Left lung (tissue), 10 donors: ENCODE measurements around the gene CHD9. TPM values are rescaled to one million over a fixed set of nuclear protein-coding genes. Genes with fewer than 3 reads are reported as not detected.

Source experiments
- ATAC-seq: fragments of 200-7000 bp; cut with Tn5 transposase; one replicate; pipeline ENCODE4 v1.9.1; 2020; ENCODE audit warnings: moderate library complexity
- DNase-seq, 4 donors: peaks; one replicate each; pipeline ENCODE4 v3.0.0-alpha.2; 2013 to 2020
- H3K27ac ChIP-seq, 2 donors: fragments of 200-600 bp; sonication (generic) in 1 of 2; one replicate each; pipeline versions ENCODE4 v1.5.0 to v1.8.0; 2020 to 2021
- H3K27me3 ChIP-seq, 2 donors: fragments of 200-600 bp; sonication (generic) in 1 of 2; one replicate each; pipeline versions ENCODE4 v1.5.0 to v1.8.0; 2020 to 2021
- H3K36me3 ChIP-seq, 2 donors: fragments of 200-600 bp; sonication (generic) in 1 of 2; one replicate each; pipeline versions ENCODE4 v1.5.0 to v1.8.0; 2020 to 2021
- H3K4me1 ChIP-seq, 2 donors: fragments of 200-600 bp; one replicate each; pipeline ENCODE4 v1.8.0; 2021
- H3K4me3 ChIP-seq, 2 donors: fragments of 200-600 bp; sonication (generic) in 1 of 2; one replicate each; pipeline versions ENCODE4 v1.5.0 to v1.8.0; 2020 to 2021; ENCODE audit warnings: mild to moderate bottlenecking in 1 of 2
- H3K9me3 ChIP-seq, 2 donors: fragments of 200-600 bp; sonication (generic) in 1 of 2; one replicate each; pipeline versions ENCODE4 v1.5.0 to v1.8.0; 2020 to 2021
- CTCF ChIP-seq, 2 donors: fragments of 200-600 bp; sonication (generic) in 1 of 2; IDR thresholded peaks; one replicate each; pipeline versions ENCODE4 v1.5.0 to v1.8.0; 2021; ENCODE audit warnings: antibody characterized with exemption in 2 of 2
- intact Hi-C, 2 donors: fragments of 100-400 bp; cut with DNase I; formaldehyde crosslinking; loops; one replicate each; pipeline versions ENCODE4 v1.11.2 to v1.14.2; 2022
- polyA plus RNA-seq, 6 donors: library from polyadenylated mRNA; unstranded; fragments of 120-200 nt; gene quantifications; one replicate each; pipeline ENCODE4 v1.2.1, GENCODE V29; 2013; ENCODE audit not compliant: insufficient read length in 6 of 6
- total RNA-seq, 2 donors: library from RNA; stranded (reverse); fragmentation: NEBNext Ultra II Directional; extraction: Animal tissue kit (Norgen Biotek cat#: 25700); gene quantifications; one replicate each; pipeline ENCODE4 v1.2.1, GENCODE V29; 2021
- donor health status: DM: no; HTN: yes; CAD: no.
- donor health status: DM: no; HTN: no; CAD: no.

CHD9 gene
- total and polyA plus RNA-seq, 8 donors, result 65.6 to 88.0 (median 74.0) TPM

GRCh38 chr16:53234836-53235235, 180.0 kb downstream of the CHD9 start:
- no peak for TF ChIP-seq CTCF (IDR thresholded peaks at IDR 0.05)
- Histone ChIP-seq H3K36me3 (peaks cover 0 to 86% of the 10 kb centered on the region in 2 donors), H3K27ac (no peak overlapping the region), H3K27me3 (no peaks in the 10 kb centered on the region), H3K4me1 (peaks cover 0 to 5% of the 10 kb centered on the region in 2 donors), H3K9me3 (no peaks in the 10 kb centered on the region), H3K4me3 (no peak overlapping the region)
- intact Hi-C loops, result no loop called here
- DNase-seq (no peak), ATAC-seq (no peak)

GRCh38 chr16:53235851-53236250, 181.1 kb downstream of the CHD9 start:
- H3K27ac ChIP-seq, result no peak overlapping the region
- H3K9me3 ChIP-seq, result no peaks in the 10 kb centered on the region
- H3K36me3 ChIP-seq, result peaks cover 0 to 82% of the 10 kb centered on the region in 2 donors
- ATAC-seq, result no peak
- intact Hi-C loops, result no loop called here
- DNase-seq, result no peak
- no peaks in the 10 kb centered on the region for H3K27me3 ChIP-seq
- no peak for TF ChIP-seq CTCF (IDR thresholded peaks at IDR 0.05)
- no peak overlapping the region for H3K4me3 ChIP-seq
- H3K4me1 ChIP-seq, result peaks cover 0 to 5% of the 10 kb centered on the region in 2 donors

GRCh38 chr16:53249331-53249730, 194.5 kb downstream of the CHD9 start:
- H3K27me3 ChIP-seq, result no peaks in the 10 kb centered on the region
- no peak for ATAC-seq
- peaks cover 0 to 1% of the 10 kb centered on the region in 2 donors for H3K9me3 ChIP-seq
- H3K4me3 ChIP-seq, result no peak overlapping the region
- intact Hi-C loops, result no loop called here
- no peak overlapping the region for H3K27ac ChIP-seq
- no peak for DNase-seq
- no peak for TF ChIP-seq CTCF (IDR thresholded peaks at IDR 0.05)
- no peaks in the 10 kb centered on the region for H3K4me1 ChIP-seq
- H3K36me3 ChIP-seq, result peaks cover 0 to 97% of the 10 kb centered on the region in 2 donors

GRCh38 chr16:53257001-53257400, 202.2 kb downstream of the CHD9 start:
- intact Hi-C loops, result no loop called here
- Histone ChIP-seq H3K27me3 (no peaks in the 10 kb centered on the region), H3K36me3 (peaks cover 0 to 76% of the 10 kb centered on the region in 2 donors), H3K4me3 (no peak overlapping the region), H3K27ac (no peak overlapping the region), H3K4me1 (no peaks in the 10 kb centered on the region), H3K9me3 (no peaks in the 10 kb centered on the region)
- TF ChIP-seq CTCF (IDR thresholded peaks at IDR 0.05), result no peak
- DNase-seq (no peak), ATAC-seq (no peak)

- H3K27ac ChIP-seq, result no peak overlapping the region
- TF ChIP-seq CTCF (IDR thresholded peaks at IDR 0.05), result no peak
- DNase-seq (no peak), ATAC-seq (no peak)
- no peaks in the 10 kb centered on the region for H3K9me3 ChIP-seq
- H3K4me3 ChIP-seq, result no peak overlapping the region
- no peaks in the 10 kb centered on the region for H3K27me3 ChIP-seq
- intact Hi-C loops, result no loop called here
- peaks cover 0 to 71% of the 10 kb centered on the region in 2 donors for H3K36me3 ChIP-seq
- H3K4me1 ChIP-seq, result no peaks in the 10 kb centered on the region
Measured at GRCh38 chr16:53258809-53259208, 204.0 kb downstream of the CHD9 start.
